BJ (cell line): ENCODE results near the gene TNIK. TPM values are rescaled to one million over a fixed set of nuclear protein-coding genes. Genes with fewer than 3 reads are reported as not detected.

ENCODE experiments used
- CTCF ChIA-PET: fragments of 350-600 bp; formaldehyde crosslinking; extraction: SDS; loops from one replicate; lab custom pipeline; 2021; ENCODE audit warnings: antibody characterized with exemption, inconsistent platforms; lab: Yijun Ruan, JAX
- POLR2A ChIA-PET: fragments of 300-600 bp; sonication (Branson Sonifier 250); formaldehyde crosslinking; extraction: SDS; loops from one replicate; lab custom pipeline; 2021; ENCODE audit warnings: antibody characterized with exemption; lab: Charles Lee
- DNase-seq: peaks from one replicate; pipeline ENCODE4 v3.0.0-alpha.2; 2011; ENCODE audit warnings: low read depth
- H3K27me3 ChIP-seq: 2 replicates; pipeline ENCODE4 v1.6.0; 2011; ENCODE audit warnings: low read length; ENCODE audit not compliant: control insufficient read depth, insufficient read depth
- H3K36me3 ChIP-seq: 2 replicates; pipeline ENCODE4 v1.5.1; 2011; ENCODE audit warnings: low read length; ENCODE audit not compliant: control insufficient read depth, insufficient read depth
- H3K4me3 ChIP-seq: 2 replicates; pipeline ENCODE4 v1.5.1; 2011; ENCODE audit warnings: low read depth, mild to moderate bottlenecking, control low read depth, low read length
- CTCF ChIP-seq: IDR thresholded peaks from 2 replicates; pipeline ENCODE4 v1.5.1; 2011; ENCODE audit warnings: low read depth, mild to moderate bottlenecking, control low read depth, inconsistent platforms, low read length, moderate library complexity; ENCODE audit not compliant: insufficient read depth
- polyA plus RNA-seq: library from polyadenylated mRNA; depleted of rRNA; stranded (reverse); fragments of >200 nt; gene quantifications from 2 replicates; pipeline ENCODE4 v1.2.3, GENCODE V29; 2011

The TNIK gene
- polyA plus RNA-seq, 1 experiment, result 2.1 TPM

- H3K4me3 ChIP-seq, result no peak overlapping the region
- CTCF ChIA-PET, result interaction anchor here (0.6 kb wide), 2 partner anchors 10 to 273 kb away, joined by 3 to 4 read pairs; no protein-coding TSS in a partner anchor
These were observed 305.0 kb downstream of the TNIK start for GRCh38 chr3:171155122-171155700.

GRCh38 chr3:171150945-171151344 lies 309.3 kb downstream of the TNIK start:
- TF ChIP-seq CTCF, result no peak
- ChIA-PET POLR2A (no interaction called here), CTCF (interaction anchor here (1.1 kb wide), 1 partner anchor 28 kb away, joined by 3 read pairs; no protein-coding TSS in a partner anchor)
- Histone ChIP-seq H3K4me3 (no peak overlapping the region), H3K36me3 (0 out of 2 replicates have a peak, but pooled peaks cover 2% of the 10 kb centered on the region), H3K27me3 (no peaks in the 10 kb centered on the region)
- DNase-seq, result no peak

More at GRCh38 chr3:171155122-171155700, 305.0 kb downstream of the TNIK start:
- TF ChIP-seq CTCF, result no peak
- H3K27me3 ChIP-seq, result no peaks in the 10 kb centered on the region
- DNase-seq, result no peak
- POLR2A ChIA-PET, result no interaction called here
- H3K36me3 ChIP-seq, result 0 out of 2 replicates have a peak, but pooled peaks cover 2% of the 10 kb centered on the region

GRCh38 chr3:171149526-171150116 lies 310.6 kb downstream of the TNIK start:
- ChIA-PET POLR2A (no interaction called here), CTCF (interaction anchor here (0.7 kb wide), 1 partner anchor 99 kb away, joined by 3 read pairs; no protein-coding TSS in a partner anchor)
- Histone ChIP-seq H3K4me3 (no peak overlapping the region), H3K36me3 (no peaks in the 10 kb centered on the region), H3K27me3 (no peaks in the 10 kb centered on the region)
- TF ChIP-seq CTCF, result no peak
- DNase-seq, result no peak

GRCh38 chr3:171145798-171146197 lies 314.4 kb downstream of the TNIK start:
- ChIA-PET POLR2A (no interaction called here), CTCF (interaction anchor here (1.3 kb wide), 1 partner anchor 9 kb away, joined by 3 read pairs; no protein-coding TSS in a partner anchor)
- no peak for TF ChIP-seq CTCF
- Histone ChIP-seq H3K27me3 (no peaks in the 10 kb centered on the region), H3K36me3 (no peaks in the 10 kb centered on the region; the same call in 1 of the 2 replicates), H3K4me3 (no peak overlapping the region)
- DNase-seq, result no peak

- H3K27me3 ChIP-seq, result no peaks in the 10 kb centered on the region
- TF ChIP-seq CTCF, result no peak
- CTCF ChIA-PET, result no interaction called here
- no peak overlapping the region for H3K4me3 ChIP-seq
- no peaks in the 10 kb centered on the region; the same call in 1 of the 2 replicates for H3K36me3 ChIP-seq
- POLR2A ChIA-PET, result no interaction called here
- DNase-seq, result no peak
These were observed 317.2 kb downstream of the TNIK start for GRCh38 chr3:171142985-171143384.
